Retina (tissue), 1 donor: ENCODE results near the gene ACOX2.

Experiments
- DNase-seq: peaks from one replicate; pipeline ENCODE4 v3.0.0-alpha.2; 2016

The ACOX2 gene

DNA sequence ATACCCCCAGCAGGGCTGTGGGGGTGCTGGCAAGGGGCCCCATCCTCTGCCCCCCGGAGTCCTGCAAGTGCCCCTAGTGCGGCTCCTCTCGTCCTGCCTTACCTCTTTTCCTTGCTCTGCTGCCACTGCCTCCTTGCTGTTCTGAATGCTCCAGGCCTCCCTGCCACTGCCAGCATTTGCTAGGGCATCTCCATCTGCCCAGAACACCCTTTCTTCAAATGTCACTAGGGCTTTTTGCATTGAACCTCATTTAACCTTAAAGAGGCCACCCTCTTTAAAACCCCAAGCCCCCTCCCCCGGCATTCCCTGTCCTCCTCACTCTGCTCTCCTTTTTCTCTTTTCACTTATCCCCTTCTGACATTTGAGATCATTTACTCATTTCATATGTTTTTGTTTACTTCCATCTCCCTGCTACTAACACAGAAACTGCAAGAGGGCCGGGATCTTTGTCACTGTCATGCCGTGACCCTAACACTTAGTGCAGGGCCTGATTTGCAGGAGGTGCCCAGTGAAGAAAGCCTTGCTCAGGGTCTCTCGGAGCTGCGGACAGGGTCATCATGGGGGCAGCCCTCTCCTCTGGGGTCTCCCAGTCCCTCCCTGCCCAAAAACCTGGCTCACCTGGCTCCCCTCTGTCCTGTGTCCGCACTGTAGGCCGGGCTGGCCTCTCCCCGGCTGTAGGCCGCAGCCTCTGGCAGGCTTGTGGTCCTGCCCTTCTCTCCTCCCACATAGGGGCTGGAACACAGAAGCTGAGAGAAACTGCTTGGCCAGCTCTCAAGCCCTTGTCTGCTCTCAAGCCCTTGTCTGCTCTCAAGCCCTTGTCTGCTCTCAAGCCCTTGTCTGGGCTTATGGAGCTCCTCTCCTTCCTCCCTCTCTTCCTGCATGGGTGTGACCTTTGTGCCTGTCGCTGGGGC is at the start of gene ACOX2:
Gene ACOX2 (minus strand): TSS at position 690 of the 911 bp plus-strand sequence. CDS start 2,084 bp downstream, outside the sequence.
- no peak for DNase-seq

DNA sequence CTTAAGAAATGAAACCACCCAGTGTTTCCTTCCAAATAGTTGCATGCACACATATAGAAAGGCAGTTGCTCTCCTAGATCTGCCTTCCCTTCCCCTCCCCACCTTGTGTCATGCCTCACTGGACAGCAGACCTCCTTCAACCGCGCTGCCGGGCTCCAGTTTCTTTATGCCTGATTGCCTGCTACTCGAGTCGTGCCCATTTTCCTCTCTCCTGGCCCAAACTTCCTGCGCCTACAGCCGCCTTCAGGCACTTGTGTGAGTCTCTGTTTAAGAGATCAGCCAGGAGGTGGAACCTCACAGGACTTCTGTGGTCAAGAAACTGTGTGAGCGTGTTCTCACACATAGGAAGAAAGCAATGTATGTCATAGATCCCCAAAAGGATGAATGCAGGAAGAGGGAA is 49.0 kb upstream of the ACOX2 start:
- DNase-seq, result peak; percentile 51

DNA sequence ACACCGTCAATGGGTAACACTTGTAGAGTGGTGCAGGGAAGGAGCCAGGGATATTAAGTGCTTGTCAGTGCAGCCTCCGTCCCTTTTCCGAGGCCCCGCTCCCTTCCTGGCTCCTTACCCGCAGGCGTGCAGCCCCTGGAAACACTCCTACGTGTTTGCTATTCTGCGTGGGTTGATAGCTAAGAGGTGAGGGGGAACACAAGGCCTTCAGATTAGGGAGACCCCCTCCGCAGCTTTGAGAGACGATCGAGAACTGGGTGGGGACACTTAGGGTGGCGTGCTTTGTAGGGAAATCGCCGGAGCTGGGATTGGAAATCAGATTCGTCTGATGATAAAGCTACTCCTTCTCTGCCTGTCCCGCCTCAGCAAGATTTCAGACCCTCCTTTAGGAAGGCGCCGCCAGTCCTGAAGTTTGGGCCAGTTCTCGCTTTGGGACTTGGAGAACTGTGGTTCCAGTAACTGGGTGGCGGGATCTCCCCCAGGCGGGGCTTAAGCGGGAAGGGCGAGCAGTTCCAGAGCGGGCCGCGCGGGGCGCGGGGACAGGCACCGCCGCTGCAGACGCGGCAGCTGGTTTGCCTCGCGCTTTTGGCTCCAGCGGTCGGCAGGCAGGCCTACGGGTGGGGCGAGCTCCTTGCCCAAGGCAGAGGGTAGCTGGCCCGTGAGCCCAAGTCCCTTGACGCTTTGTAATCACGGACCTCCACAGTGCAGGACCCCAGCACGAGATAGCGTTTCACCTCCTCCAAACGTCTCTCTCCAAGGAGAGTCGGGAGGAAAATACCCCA is 48.2 kb upstream of the ACOX2 start:
- DNase-seq, result peak; percentile 89

DNA sequence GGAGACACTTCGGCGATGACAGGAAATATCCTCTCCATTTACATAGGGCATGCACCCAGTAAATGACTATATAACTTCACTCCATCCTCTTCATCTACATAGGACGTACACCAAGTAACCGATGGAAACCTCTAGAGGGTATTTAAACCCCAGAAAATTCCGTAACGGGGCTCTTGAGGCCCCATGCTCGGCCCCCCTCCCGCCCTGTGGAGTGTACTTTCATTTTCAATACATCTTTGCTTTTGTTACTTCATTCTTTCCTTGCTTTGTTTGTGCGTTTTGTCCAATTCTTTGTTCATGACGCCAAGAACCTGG is 47.7 kb upstream of the ACOX2 start:
- DNase-seq, result no peak

DNA sequence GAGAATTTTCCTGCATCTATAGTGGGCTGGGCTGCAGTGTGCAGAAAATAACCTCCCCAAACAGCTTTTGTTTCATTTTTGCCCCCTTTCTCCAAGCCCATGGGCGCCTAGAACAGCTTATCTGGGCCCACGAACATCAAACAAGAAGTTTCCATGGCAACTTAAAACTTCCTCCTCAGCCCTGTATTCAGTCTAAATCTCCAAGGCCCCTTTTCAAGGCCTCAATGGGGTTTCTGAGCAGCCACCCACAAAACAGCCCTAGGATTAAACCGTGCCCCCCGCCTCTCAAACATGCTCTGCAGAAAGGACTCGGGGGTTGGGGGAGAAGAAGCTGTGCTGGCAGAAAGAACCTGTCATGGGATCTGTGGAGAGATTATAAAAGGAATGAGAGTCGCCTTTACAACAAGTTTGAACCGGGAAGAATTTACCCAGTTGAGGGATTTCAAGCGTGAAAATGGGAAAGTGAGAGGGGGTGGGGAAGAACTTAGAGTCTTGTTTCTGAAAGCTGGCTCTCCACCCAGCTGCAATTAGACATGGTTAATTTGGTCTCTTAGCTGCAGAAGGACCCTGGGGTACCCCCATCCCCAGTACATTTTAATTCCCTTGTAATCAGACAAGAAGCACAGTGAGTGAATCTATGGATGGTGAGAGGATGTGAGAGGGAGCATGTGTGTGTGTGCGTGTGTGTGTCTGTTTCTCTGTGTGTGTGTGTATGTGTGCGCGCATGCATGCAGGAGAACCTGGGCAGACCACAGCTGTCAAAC is 44.5 kb upstream of the ACOX2 start:
- peak; percentile 88 for DNase-seq

DNA sequence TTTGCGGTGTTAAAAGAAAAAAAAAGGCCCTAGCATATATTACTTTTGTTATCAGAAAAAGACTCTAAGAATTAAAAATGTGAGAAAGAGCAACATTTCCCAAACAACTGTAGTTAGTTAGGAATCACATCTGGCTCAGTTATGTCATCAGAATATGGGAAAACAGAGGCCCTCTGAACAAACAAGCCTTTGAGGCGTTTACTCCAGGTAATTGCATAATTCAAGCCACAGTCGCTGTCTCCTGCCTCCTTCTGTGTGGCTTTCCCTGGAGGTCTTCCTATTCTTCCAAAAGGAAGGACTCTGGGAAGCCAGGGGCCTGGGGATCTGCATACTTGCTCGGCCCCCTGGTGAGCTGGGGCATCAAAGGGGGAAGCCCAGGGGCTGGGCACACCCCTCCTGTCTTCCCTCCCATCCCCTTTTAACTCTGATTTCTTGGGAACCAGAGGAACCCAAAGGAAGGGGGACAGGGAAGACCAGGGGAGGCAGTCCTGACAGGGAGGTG is 43.9 kb upstream of the ACOX2 start:
- no peak for DNase-seq

DNA sequence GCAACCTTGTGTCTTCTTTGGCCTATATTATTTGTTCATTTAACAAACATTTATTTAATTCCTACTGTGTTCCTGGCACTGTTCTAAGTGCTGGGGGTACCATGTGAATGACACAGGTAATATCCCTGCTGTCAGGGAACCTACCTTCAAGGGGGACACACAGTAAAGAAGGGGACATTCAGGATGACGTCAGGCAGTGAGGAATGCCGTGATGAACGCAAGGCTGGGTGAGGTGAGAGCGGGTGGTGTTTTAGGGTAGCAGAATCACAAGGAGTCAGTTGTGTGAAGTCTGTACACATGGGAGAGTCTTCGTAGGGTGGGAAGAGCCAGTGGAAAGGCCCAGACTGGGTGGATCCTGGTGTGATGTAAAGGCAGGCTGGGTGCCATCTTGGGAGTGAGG is 41.9 kb upstream of the ACOX2 start:
- DNase-seq, result no peak

DNA sequence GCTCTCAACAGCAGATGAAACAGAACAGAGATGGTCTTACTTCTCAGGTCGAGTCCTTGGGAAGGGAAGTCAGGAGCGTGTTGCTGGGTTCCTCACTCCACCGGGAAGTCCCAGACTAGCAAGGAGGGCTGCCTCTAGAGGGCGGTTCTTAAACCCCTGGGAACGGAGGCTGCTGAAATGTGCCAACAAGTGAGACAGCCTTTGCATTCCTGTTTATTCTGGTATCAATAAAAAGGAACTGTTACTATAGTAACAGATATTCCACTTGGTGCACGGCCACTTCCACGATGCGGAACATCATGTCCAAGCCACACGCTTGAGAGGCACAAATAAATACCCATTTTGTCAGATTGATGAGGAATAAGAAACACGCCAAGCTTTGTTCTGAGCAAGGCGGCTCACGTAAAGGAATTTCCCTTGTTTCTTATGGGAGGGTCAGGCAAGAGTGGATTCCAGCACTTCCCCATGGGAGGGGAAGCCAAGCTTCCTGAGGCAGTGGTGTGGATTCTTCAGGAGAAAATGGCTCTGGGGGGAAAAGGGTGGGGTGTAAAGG is 40.4 kb upstream of the ACOX2 start, which contains the start of gene FAM107A:
Gene FAM107A (minus strand): TSS at position 123 of the 553 bp plus-strand sequence. CDS start 7,531 bp downstream, outside the sequence.
- no peak for DNase-seq

DNA sequence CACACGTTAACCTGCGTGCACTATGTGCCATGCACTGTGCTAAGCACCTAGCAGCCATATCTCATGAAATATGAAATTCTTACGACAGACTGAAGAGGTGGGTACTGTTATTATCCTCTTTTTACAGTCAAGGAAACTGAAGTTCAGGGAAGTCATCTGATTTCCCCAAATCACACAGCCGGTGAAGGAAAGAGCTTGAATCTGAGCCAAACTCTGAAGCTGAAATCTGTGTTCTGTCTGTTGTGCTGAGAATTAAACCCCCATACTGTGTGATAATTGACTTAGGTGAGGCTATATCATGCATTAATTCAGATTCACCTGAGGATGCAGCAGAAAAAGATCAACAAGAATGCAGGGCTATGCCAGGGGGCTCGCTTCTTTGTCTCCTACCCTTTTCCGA is 39.7 kb upstream of the ACOX2 start:
- no peak for DNase-seq

DNA sequence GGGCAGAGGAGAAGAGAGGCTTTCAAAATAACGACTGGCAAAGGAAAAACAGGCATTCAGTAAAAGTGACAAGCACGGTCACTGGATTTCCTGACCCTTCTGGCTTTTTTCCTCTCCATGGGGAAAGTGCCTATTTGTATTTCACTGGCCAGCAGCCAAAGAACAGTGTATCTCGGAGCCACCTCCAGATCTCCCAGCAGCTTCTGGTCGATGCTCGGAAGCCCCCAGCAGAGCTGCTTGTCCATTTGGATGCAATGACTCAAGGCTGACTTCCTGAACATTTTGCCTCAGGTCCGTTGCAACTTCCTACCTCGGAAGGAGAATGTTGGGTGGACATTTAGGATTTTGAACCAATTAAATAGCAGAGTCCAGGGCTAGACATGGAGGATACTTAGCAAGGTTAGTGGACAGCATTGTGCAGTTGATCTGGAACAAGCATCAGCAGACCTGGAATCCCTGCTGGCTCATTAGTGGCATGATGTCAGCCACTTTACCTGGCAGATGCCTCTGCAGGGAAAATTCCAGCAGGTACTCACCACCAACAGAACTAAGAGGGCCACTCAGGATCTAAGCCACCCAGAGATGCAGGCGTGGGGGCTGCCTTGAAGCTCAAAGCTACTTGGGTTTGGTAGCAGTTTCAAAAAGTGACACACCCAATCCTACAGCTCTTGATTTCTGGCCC is 39.1 kb upstream of the ACOX2 start:
- no peak for DNase-seq

DNA sequence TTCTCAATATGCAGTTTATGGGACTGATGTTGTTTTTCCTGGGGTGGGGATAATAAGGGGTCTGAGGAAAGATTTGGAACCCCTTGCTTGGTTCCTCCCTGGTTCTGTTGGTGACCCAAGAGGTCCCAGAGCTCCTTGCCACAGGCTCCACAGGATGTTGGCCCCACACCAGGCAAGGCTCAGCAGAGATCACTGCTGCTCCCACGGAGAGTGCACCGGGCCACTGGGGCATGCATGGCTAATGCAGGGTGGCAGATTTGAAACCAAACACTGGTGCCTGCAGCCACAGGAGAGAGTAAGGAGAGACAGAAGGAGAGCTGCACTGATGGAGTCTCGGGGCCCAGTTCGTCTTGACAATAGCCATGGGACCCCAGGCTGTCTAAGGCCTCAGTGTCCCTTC is 37.7 kb upstream of the ACOX2 start:
- no peak for DNase-seq

DNA sequence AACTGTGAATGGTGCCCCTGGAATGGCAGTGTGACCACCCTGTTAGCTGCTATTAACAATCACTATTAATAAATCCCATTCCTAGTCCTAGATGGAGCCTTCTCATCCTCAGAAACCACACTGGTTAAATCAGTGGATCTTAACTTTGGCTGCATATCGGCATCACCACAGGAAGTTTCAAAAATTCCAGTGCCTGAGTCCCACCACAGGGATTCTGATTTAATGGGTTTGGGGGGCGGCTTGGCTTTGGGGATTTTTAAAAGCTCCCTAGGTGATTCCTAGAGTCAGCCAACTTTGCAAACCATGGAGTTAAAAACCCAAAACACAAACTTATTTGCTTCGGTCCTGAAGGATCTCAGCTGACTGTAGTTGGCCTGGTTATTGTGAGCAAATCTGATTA is 37.1 kb upstream of the ACOX2 start:
- DNase-seq, result no peak

DNA sequence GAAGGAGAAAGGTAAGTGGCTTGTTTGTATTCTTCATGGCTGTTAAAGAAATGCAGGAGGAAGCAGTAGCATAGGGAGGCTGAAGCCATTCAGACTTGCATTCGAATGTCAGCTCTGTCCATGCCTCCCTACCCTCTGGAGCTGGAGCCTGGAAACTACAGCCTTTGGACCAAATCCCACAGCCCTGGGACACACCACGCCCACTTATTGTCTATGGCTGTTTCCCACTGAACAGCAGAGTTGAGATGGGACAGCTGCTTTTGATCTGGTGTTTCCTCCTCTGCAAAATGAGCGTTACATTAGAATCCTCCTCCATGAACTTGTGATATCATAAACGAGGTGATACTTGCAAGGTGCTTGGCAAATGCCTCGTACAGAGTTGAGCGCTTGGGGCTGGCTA is 36.6 kb upstream of the ACOX2 start:
- DNase-seq, result no peak

DNA sequence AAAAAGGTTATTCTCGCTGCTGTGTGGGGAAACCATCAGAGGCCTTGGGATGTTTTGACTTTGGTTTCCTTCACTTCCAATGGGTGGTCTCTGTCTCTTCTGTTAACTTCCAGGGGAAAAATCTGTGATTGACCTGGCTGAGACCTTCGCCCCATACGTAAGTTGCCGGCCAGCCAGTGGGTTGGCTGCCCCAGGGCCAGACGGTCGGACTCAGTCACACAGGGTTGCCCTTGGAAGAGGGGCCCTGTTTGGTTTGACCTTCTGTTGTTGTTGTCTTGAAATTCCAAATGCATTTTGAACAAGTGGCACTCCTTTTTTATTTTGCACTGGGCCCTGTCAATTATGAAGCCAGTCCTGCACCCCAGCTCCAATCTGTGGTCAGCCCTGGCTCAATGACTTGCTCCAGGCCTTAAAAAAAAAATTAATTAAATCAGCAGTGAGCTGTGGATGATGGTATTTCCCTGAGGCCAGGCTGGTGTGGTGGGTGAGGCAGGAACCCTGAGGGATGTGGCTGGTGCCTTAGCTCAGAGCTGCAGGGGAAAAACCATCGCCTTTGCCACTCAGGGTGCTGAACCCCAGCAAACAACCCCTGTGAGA is 35.7 kb upstream of the ACOX2 start:
- DNase-seq, result no peak

DNA sequence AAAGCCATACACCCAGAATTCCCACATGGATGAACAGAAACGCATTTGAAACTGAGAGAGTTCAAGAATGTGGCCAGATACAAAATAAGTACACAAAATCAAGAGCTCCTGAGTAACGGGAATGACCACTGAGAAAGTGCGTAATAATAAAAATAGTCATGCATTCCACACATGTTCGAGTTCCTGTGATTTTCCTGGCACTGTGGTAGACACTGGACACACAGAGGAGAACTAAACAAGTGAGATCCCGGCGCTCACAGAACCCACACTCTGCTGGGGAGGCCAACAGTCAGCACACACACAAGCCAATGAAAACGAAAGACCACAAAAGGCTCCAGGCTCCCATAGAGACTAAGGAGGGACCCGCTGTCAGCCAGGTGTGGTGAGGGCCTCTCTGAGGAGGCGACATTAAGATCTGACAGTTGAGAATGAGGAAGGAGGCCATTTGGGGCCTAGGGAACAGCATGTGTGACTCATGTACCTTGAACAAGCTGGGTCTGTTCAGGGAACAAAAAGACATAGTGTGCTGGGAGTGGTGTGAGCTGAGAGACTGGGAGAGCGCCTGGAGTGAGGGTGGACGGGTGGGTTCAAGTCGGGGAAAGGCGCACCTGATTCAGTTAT is 35.1 kb upstream of the ACOX2 start:
- no peak for DNase-seq

DNA sequence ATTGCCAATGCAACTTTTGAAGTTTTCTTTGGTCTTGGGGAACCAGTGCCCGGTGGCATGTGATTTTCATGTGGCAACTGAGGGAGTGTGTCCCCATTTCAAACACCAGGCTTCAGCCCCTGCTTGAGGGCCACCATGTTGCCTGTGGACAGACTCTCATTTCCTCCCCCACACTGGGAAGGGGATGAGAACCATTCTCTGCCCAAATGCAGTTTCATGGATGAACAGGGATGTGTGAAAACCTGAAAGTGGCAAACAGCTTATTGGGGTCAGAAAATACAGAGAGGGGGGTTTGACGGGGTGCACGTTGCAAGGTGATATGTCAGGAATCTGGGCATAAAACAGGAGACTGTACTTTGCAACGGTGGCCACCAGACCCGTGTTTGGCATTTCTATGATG is 33.9 kb upstream of the ACOX2 start:
- no peak for DNase-seq

DNA sequence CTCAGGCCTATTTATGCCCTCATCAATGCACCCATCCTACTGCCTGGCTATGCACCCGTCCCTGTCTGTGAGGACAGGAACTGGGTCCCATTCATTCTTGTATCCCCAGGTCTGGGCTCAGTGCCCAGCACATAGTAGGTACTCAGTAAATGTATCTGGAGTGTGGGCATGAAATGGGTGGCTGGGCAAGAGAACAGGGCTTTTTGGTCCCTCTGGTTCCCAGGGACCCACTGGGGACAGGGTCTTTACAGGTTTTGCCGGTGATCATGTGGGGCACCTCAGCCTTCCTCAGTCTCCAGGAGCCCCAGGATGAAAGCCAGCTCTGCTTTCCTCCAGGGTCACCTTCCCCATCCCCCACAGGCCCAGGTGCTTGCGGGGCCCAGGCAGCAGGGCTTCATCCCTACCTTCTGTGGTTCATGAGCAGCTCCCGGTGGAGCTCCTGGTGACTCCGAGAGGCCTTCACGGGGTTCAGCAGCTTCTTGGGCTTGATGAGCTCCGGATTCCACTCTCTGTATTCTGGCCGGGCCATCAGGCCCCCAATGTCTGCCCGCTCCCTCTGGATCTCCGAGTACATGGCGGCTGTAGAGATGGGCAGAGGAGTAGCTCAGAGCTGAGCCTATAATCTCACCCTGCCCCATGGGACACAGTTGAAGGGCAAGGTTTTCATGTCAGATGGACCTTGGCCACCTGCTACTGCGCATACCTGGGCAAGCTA is 32.5 kb upstream of the ACOX2 start:
- no peak for DNase-seq

DNA sequence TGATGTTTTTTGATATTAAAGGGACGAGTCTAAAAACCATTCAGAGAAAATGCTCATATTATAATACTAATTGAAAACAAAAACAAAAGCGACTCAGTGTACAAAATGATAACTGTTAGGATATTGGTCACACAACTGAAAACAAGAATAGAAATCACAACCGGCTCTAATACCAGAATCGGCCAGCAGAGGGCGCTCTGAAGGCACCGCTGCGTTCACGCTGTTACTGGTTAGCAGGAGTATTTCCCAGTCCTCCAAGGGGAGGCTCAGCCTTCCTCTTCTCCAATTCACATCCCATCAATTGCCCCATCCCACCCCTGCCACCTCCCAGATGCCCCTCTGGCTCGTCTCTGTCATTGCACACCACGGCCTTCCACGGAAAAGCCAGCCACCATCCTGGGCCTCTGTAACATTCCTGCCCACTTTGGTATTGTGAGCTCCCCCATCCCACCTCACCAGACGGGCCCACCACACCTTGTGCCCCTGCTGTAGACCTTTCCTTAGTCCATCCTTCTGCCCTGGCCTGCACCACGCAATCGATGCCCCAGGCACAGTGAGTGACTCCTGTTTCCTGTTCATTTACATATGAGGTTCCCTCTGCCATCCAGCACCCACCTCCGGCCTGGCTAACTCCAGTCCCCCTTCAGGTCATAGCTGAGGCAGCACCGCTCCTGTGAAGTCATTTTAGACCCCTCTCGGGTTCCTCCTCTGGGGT is 31.7 kb upstream of the ACOX2 start:
- DNase-seq, result peak; percentile 90

DNA sequence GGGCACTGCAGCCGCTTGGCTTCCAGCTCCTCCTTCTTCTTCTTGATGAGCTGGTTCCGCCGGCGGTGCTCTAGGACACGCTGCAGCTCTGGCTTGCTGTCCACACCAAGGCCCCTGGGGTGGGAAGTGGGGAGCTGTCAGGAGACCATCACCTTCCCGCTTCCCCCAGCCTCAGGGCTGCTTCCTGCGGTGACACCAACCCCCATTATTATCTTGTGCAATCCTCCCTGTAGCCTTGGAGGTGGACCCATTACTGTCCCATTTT is 30.2 kb upstream of the ACOX2 start:
- DNase-seq, result no peak
